HL-60/S4 treated with phorbol 12-myristate 13-acetate at 8.2 ng/mL for 4 days and 3 days (cell line): Measurements from ENCODE around the gene ZXDC.

Source experiments
- in situ Hi-C: fragments of 300-500 bp; cut with MboI; formaldehyde crosslinking; loops from 2 replicates; pipeline ENCODE4 v1.15.0; 2022; ENCODE audit warnings: low sequenced_read_pairs

Gene ZXDC

GRCh38 chr3:126439346-126439967, 36.2 kb downstream of the ZXDC start:
- in situ Hi-C loops: no loop called here

GRCh38 chr3:126438746-126439145, 36.9 kb downstream of the ZXDC start:
- in situ Hi-C loops: no loop called here

GRCh38 chr3:126438186-126438585, 37.5 kb downstream of the ZXDC start:
- in situ Hi-C loops: no loop called here

GRCh38 chr3:126436826-126437717, 38.6 kb downstream of the ZXDC start:
- in situ Hi-C loops: no loop called here

- in situ Hi-C loops: no loop called here
Measured at GRCh38 chr3:126435456-126436315, 40.0 kb downstream of the ZXDC start.

GRCh38 chr3:126434931-126435411, 40.7 kb downstream of the ZXDC start:
- in situ Hi-C loops: no loop called here

GRCh38 chr3:126434264-126434590, 41.5 kb downstream of the ZXDC start:
- in situ Hi-C loops: no loop called here

- in situ Hi-C loops: no loop called here
Measured at GRCh38 chr3:126433496-126434263, 42.0 kb downstream of the ZXDC start.

GRCh38 chr3:126433105-126433430, 42.6 kb downstream of the ZXDC start:
- in situ Hi-C loops: no loop called here

- in situ Hi-C loops: no loop called here
Measured at GRCh38 chr3:126432361-126433104, 43.2 kb downstream of the ZXDC start.

GRCh38 chr3:126431103-126431534, 44.6 kb downstream of the ZXDC start:
- in situ Hi-C loops: no loop called here

GRCh38 chr3:126424751-126425150, 50.9 kb downstream of the ZXDC start:
- in situ Hi-C loops: no loop called here

- in situ Hi-C loops: no loop called here
Measured at GRCh38 chr3:126424039-126424717, 51.5 kb downstream of the ZXDC start.

GRCh38 chr3:126423191-126424038, 52.3 kb downstream of the ZXDC start:
- in situ Hi-C loops: no loop called here

GRCh38 chr3:126422571-126423091, 53.1 kb downstream of the ZXDC start:
- in situ Hi-C loops: no loop called here

GRCh38 chr3:126422121-126422520, 53.6 kb downstream of the ZXDC start:
- in situ Hi-C loops: no loop called here

- in situ Hi-C loops: no loop called here
Measured at GRCh38 chr3:126421573-126422119, 54.0 kb downstream of the ZXDC start.
